ENCODE results near the gene CCR6.
"Not testable (repeated sequence)": the region's sequence is repeated elsewhere in the genome, so short reads cannot be mapped to it uniquely, and the experiment has no call there.

CCR6 gene

DNA sequence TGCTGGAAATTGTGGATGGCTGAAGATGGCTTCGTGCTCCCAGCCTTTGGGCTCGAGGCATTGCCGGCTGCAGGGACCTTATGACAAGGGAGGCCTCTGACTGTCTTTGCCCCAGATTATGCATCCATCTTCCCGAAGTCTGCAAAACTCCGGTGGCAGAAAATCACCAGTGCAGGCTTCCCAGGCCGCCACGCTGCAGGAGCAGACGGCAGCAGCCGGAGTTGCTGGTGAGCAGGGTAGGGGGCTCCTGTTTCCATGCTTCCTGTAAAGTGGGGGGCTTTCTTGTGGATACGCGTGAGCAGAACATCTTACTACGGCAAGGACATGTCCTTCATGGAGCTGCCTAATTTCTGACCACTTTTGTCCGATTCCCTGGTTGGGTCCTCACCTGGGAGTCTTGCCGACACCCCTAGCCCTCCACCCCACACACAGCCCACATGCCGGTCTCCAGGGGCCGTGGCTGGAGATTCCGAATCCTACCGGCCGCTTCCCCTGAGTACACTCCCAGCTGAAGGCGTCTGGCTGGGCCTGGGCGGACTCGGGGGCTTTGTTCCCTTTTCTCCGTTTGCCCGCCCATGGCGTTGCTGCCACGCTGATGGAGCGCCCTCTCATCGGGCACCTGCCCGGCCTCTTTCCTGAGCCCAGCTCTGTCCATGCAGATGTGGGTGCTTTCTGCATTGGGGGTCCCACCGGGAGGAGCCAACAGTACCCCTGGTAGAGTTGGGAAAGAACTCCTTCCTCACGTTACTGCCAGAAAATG is 56.2 kb downstream of the CCR6 start:
- not testable (repeated sequence) for DNase-seq

DNA sequence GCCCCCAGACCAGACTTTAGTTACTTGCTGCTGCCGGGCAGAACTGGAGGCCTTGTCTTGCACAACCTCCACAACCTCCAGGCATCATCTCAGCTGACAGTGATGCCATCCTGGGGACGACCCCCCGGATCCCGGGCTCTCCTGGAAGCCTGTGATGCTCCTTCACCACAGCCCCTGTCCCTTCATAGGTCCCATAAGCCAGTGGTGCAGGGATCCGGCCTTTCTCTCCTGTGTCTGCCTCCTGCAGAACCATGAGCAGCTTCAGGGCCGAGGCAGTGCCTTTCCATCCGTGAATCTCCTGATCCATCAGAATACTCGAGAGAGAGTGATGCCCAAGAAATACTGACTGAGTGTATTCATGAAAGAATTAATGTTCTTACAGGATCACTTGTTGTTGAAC is 57.2 kb downstream of the CCR6 start:
- DNase-seq, result not testable (repeated sequence)

DNA sequence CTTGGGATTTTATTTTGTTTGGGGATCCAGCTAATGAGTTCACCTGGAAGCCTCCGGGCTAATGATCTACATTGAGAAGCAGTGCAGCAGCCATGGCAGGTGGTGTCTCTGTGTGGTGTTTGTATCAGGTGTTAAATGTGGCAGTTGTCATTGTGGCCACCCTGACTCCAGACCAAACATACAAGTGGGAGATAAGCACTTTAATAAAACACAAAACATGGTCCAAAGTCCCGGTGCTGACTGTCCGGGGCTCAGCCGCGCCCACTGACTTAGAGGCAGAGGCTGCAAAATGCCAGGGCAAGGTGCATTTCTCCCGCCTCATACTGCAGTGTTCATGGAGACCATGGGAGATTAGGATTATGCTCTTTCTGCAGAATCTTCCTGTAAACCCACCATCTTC is 58.5 kb downstream of the CCR6 start:
- DNase-seq, result not testable (repeated sequence)

DNA sequence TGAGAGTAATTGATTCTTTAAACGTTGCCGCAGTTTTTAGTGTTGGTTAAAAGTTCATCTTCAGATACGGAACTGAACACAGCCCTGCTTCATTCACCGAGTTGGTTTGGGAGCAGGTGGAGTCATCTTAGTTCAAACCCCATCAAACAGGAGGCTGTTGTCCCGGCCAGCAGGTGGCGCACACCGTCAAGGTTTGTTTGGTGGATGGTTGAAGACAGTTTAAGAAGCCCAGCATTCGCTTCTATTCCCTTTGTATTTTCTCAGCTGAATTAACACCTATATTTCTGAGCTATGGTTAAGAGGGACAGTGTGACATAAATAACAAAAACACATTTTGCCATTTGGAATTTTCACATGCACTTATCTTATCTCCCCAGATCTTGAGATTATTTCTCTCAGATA is 60.0 kb downstream of the CCR6 start:
- not testable (repeated sequence) for DNase-seq

DNA sequence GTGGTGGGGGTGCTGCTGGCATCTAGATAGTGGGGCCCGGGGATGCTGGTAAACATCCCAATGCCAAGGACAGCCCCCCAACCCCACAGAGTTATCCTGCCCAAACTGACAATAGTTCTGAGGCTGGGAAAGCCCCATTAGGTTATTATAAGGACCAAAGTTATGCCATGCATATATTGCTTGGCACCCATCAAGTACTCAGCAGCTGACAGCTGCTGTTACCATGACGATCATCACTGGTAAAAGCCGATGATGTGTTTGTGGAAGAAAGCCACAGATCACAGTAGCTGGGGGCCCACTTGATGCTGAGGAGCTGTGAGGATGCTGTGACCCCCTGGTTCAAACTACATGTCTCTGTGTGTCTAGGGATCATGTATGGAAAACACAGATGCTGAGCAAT is 62.2 kb downstream of the CCR6 start:
- not testable (repeated sequence) for DNase-seq

DNA sequence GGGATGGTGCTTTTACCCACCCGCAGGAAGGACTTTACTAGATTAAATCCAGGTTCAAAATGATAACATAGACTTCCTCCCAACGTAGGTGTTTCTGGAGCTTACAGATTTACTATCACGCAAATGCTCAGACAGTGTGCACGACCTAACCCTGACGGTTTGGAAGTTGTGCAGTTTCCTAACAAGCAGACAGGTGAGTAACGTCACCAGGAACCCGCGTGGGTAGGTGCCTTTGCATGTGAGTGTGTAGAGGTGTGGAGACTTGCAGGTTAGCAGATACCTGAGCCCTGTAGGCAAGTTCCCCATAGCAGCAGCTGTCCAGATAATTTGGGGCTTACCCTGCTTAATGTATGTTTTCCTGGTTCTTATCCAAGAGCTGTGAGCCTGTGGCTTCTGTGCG is 64.4 kb downstream of the CCR6 start:
- DNase-seq, result not testable (repeated sequence)

Data from CD4-positive, alpha-beta T cell treated with Interleukin-10 for 1 hour (primary cell).